KMS-11 (cell line): ENCODE data around the gene LCLAT1.

ENCODE experiments used
- H2AFZ ChIP-seq: fragments of 200-600 bp; sonication (generic); 2 replicates; pipeline ENCODE4 v1.6.1; 2016; ENCODE audit warnings: antibody characterized with exemption, mixed run types, low read depth
- H3K27ac ChIP-seq: fragments of 200-600 bp; sonication (generic); 2 replicates; pipeline ENCODE4 v1.6.1; 2016; ENCODE audit warnings: mild to moderate bottlenecking, mixed run types
- H3K27me3 ChIP-seq: fragments of 200-600 bp; sonication (generic); 2 replicates; pipeline ENCODE4 v1.6.1; 2017; ENCODE audit warnings: mild to moderate bottlenecking, low read depth, mixed run types, moderate library complexity; ENCODE audit not compliant: insufficient read depth
- H3K36me3 ChIP-seq: fragments of 200-600 bp; sonication (generic); 2 replicates; pipeline ENCODE4 v1.6.1; 2017; ENCODE audit warnings: mild to moderate bottlenecking, mixed run types; ENCODE audit not compliant: insufficient read depth
- H3K4me1 ChIP-seq: fragments of 200-600 bp; sonication (generic); 2 replicates; pipeline ENCODE4 v1.6.1; 2016; ENCODE audit warnings: mild to moderate bottlenecking, low read depth, mixed run types; ENCODE audit not compliant: poor library complexity, severe bottlenecking
- H3K4me2 ChIP-seq: fragments of 200-600 bp; sonication (generic); 2 replicates; pipeline ENCODE4 v1.7.0; 2016; ENCODE audit warnings: mild to moderate bottlenecking, mixed run types
- H3K4me3 ChIP-seq: fragments of 200-600 bp; sonication (generic); IDR thresholded peaks from 2 replicates; pipeline ENCODE4 v1.6.1; 2017; ENCODE audit warnings: low read depth, low read length, mixed read lengths; ENCODE audit not compliant: insufficient read depth
- H3K79me2 ChIP-seq: fragments of 200-600 bp; sonication (generic); 2 replicates; pipeline ENCODE4 v1.6.1; 2016; ENCODE audit warnings: low read depth, mixed run types; ENCODE audit not compliant: insufficient read depth
- H3K9ac ChIP-seq: fragments of 200-600 bp; sonication (generic); 2 replicates; pipeline ENCODE4 v1.6.1; 2016; ENCODE audit warnings: mild to moderate bottlenecking, mixed run types
- H4K20me1 ChIP-seq: fragments of 200-600 bp; sonication (generic); 2 replicates; pipeline ENCODE4 v1.6.1; 2016; ENCODE audit warnings: mild to moderate bottlenecking, mixed run types; ENCODE audit not compliant: insufficient read depth
- TF ChIP-seq, protein P1 (sequence below): fragments of 200-600 bp; sonication (generic); conservative IDR thresholded peaks from 2 replicates; pipeline ENCODE4 v1.6.1; 2017; ENCODE audit warnings: low read depth, mild to moderate bottlenecking, antibody characterized with exemption, low read length, moderate library complexity, mixed read lengths

Gene LCLAT1

DNA sequence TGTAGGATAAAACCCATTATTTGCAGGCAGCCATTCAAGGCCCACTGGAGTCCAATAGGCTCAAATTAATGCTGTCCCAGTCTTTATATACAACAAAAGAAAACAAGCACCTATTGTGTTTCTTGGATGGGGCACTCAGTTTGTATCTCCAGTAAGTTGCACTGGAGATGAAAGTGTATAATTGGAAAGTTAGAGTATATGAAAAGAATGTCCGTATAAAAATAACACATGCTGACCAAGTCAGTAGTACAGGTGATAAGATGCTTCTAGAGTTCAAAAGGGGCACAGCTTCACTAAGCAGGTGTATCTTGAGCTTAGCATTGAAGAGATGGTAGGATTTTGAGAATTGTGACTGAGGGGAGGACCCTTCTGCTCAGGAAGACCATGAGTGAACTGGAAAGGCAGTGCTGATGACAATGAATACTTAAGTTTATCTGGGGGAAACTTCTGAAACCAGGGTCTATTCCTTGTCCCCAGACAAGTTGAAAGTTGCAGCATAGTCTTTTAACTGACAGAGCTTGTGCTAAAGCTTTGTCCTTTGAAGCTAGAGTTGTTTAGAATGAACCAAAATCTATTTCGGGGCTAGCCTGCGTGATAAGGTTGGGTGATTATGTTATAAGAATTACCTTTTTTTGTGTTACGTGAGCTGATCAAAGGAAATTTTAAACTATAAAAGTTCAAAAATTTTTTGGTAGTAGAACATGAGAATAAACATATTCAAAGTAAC, 15.2 kb downstream of the LCLAT1 start:
- H2AFZ ChIP-seq: no peak overlapping the region
- TF ChIP-seq, protein P1, sequence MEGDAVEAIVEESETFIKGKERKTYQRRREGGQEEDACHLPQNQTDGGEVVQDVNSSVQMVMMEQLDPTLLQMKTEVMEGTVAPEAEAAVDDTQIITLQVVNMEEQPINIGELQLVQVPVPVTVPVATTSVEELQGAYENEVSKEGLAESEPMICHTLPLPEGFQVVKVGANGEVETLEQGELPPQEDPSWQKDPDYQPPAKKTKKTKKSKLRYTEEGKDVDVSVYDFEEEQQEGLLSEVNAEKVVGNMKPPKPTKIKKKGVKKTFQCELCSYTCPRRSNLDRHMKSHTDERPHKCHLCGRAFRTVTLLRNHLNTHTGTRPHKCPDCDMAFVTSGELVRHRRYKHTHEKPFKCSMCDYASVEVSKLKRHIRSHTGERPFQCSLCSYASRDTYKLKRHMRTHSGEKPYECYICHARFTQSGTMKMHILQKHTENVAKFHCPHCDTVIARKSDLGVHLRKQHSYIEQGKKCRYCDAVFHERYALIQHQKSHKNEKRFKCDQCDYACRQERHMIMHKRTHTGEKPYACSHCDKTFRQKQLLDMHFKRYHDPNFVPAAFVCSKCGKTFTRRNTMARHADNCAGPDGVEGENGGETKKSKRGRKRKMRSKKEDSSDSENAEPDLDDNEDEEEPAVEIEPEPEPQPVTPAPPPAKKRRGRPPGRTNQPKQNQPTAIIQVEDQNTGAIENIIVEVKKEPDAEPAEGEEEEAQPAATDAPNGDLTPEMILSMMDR: no peak
- 0 out of 2 replicates have a peak, but pooled peaks cover 7% of the 10 kb centered on the region for H3K79me2 ChIP-seq
- H3K9ac ChIP-seq: no peak overlapping the region
- H3K27ac ChIP-seq: no peak overlapping the region
- H4K20me1 ChIP-seq: no peaks in the 10 kb centered on the region
- no peaks in the 10 kb centered on the region for H3K27me3 ChIP-seq
- H3K4me1 ChIP-seq: peaks cover 5% of the 10 kb centered on the region
- no peaks in the 10 kb centered on the region for H3K36me3 ChIP-seq
- no peak overlapping the region for H3K4me2 ChIP-seq
- H3K4me3 ChIP-seq: no peak overlapping the region

DNA sequence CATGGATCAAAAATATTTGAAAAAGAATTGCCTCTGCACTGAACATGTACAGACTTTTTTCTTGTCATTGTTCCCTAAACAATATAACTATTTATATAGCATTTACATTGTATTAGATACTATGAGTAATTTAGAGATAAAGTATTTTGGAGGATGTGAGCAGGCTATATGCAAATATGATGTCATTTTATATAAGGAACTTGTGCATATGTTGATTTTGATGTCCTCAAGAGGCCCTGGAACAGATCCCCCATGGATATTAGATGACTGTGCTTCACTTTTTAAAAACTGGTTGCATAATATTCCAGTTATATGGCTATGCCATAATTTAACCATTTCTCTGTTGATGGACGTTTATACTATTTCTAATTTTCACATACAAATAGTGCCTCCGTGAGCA, 16.5 kb downstream of the LCLAT1 start:
- Histone ChIP-seq H3K4me1 (peaks cover 5% of the 10 kb centered on the region), H3K79me2 (peaks cover 12% of the 10 kb centered on the region; the same call in 1 of the 2 replicates), H3K27me3 (no peaks in the 10 kb centered on the region), H3K36me3 (no peaks in the 10 kb centered on the region), H3K27ac (no peak overlapping the region), H3K9ac (no peak overlapping the region), H2AFZ (no peak overlapping the region), H3K4me2 (no peak overlapping the region), H3K4me3 (no peak overlapping the region), H4K20me1 (no peaks in the 10 kb centered on the region)
- TF ChIP-seq, protein P1: no peak

DNA sequence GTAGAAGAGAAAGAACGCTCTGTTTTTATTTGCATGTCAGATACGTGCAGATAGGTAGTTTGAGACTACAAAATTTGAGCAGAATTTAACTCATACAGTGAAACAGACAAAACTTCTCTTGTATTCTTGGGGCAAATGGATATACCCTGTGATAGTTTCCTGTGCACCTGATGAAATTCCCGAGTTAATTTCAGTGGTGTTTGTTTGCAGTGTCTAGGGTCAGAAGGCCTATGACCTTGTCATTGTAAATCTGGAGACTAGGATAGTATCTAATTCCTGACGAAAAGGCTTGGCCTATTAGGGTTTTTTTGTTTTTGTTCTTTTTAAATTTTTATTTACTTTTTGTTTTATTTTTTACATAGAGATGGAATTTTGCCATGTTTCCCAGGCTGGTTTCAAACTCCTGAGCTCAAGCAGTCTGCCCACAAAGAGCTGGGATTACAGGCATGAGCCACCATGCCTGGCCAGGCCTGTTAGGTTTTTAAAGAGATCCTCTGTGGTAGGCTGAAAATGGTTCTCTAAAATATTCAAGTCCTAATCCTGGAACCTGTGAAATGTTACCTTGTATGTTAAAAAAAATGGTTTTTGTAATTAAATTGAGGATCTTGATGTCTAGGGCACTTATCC, 17.6 kb downstream of the LCLAT1 start:
- Histone ChIP-seq H3K4me2 (no peak overlapping the region), H2AFZ (no peak overlapping the region), H3K79me2 (peaks cover 17% of the 10 kb centered on the region; the same call in 1 of the 2 replicates), H3K4me1 (peaks cover 5% of the 10 kb centered on the region), H4K20me1 (no peaks in the 10 kb centered on the region), H3K36me3 (no peaks in the 10 kb centered on the region), H3K27ac (no peak overlapping the region), H3K9ac (no peak overlapping the region), H3K27me3 (no peaks in the 10 kb centered on the region), H3K4me3 (no peak overlapping the region)
- TF ChIP-seq, protein P1: no peak

DNA sequence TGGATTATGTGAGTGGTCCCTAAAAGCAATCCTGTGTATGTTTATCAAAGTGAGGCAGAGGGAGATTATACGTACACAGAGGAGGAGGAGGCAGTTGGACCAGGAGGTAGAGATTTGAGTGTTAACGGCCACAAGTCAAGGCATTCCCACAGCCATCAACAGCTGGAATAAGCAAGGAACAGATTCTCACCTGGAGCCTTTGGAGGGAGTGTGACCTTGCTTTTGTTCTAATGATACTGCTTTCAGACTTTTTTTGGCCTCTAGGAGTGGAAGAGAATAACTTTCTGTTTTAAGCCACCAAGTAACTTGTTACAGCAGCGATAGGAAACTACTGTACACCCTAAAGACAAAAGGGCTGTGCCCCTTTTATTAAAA, 18.1 kb downstream of the LCLAT1 start:
- Histone ChIP-seq H3K36me3 (no peaks in the 10 kb centered on the region), H3K27me3 (no peaks in the 10 kb centered on the region), H3K9ac (no peak overlapping the region), H3K27ac (no peak overlapping the region), H3K79me2 (peaks cover 17% of the 10 kb centered on the region; the same call in 1 of the 2 replicates), H4K20me1 (no peaks in the 10 kb centered on the region), H3K4me2 (no peak overlapping the region), H3K4me1 (peaks cover 5% of the 10 kb centered on the region), H3K4me3 (no peak overlapping the region), H2AFZ (no peak overlapping the region)
- TF ChIP-seq, protein P1: no peak
